Fibroblast of skin of left biceps (primary cell): Measurements from ENCODE around the gene TMEM141.
"Not testable (repeated sequence)": the region's sequence is repeated elsewhere in the genome, so short reads cannot be mapped to it uniquely, and the experiment has no call there.

Source experiments
- DNase-seq, 2 experiments: peaks; one replicate each; pipeline ENCODE4 v3.0.0-alpha.2; 2013; ENCODE audit warnings: low read depth in 2 of 2

TMEM141 gene

DNA sequence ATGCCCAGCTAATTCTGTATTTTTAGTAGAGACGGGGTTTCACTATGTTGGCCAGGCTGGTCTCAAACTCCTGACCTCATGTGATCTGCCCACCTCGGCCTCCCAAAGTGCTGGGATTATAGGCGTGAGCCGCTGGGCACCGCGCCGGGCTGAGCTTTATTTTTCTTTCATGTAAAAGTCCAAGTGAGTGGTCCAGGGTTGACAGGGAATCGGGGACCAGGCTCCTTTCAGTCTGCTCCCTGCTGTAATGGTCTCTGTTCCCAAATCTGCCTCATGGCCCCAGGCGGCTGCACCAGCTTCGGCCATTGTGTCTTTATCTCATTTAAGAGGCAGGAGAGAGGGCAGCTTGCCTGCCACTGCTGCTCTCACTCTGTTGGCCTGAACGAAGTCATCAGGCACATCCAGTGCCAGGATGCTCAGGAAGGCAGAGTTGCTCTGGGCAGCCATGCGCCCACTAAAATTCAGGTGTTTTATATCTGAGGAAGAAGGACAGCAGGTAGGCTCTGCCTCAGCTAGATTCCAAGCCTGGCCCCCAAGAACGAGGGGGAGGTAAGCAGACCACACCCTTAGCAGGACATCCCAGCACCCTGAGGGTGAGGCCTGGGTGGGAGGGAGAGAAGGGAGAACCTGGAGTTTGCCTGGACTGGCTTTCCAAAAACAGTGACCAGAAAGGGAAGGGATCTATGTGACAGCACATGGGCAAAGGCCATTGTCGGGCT lies 3.3 kb downstream of the TMEM141 start:
- DNase-seq = no peak

DNA sequence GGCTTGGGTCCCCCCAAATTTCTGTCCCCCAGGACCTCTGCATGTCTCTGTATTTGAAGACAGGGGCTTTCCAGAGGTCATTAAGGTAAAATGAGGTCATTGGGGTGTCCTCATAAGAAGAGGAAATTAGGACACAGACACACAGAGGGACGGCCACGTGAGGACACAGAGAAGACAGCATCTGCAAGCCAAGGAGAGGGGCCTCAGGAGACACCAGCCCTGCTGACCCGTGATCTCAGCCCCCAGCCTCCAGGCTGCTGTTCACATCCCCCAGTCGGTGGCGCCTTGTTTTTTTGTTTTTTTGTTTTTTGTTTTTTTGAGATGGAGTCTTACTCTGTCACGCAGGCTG lies 3.8 kb downstream of the TMEM141 start:
- DNase-seq = no peak

DNA sequence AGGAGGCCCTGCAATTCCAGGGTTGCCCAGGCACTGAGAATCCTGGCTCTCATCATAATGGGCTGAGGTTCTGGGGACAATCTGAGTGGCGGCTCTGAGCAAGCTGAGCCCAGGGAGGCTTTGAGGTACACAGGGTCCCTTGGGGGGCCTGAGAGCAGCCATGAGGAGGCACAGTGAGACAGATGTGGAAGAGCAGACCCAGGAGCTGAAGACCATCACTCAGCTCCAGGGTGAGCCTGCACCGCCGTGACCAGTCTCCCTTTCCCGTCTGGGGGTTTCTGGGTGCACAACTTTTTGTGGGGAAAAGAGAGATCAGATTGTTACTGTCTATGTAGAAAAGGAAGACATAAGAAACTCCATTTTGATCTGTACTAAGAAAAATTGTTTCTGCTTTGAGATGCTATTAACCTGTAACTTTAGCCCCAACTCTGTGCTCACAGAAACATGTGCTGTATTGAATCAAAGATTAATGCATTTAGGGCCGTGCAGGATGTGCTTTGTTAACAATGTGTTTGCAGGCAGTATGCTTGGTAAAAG lies 5.2 kb downstream of the TMEM141 start, which contains the start of gene CCDC183:
Gene CCDC183 (plus strand): TSS at position 101 of the 537 bp plus-strand sequence. CDS start 60 bp downstream, at position 161.
- DNase-seq = no peak

DNA sequence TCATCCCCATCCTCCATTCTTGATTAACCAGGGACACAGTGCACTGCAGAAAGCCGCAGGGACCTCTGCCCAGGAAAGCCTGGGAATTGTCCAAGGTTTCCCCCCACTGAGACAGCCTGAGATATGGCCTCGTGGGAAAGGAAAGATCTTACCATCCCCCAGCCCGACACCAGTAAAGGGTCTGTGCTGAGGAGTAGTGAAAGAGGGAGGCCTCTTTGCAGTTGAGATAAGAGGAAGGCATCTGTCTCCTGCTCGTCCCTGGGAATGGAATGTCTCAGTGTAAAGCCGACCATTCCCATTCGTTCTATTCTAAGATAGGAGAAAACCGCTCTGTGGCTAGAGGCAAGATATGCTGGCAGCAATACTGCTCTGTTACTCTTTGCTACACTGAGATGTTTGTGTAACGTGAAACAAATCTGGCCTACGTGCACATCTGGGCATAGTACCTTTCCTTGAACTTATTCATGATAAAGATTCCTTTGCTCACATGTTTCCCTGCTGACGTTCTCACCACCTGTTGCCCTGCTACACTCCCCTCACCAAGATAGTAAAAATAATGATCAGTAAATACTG lies 5.7 kb downstream of the TMEM141 start:
- DNase-seq = not testable (repeated sequence)

DNA sequence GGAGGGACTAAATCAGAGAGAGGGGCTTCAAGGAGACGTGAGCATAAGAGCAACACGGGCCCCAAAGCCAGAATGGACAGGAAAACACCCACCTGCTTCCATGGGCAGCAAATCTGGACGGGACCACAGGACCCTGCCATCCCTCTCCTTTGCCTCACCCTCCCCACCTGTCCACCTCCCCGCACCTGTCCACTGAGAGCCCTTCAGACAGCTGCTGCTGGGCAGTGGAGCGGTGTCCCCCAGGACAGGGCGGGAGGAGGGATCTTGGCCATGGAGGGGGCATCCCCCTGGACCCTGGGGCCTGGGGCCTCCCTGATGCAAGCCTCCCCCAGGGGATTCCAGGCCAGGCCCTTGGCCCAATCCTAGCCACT lies 7.5 kb downstream of the TMEM141 start:
- DNase-seq = no peak

DNA sequence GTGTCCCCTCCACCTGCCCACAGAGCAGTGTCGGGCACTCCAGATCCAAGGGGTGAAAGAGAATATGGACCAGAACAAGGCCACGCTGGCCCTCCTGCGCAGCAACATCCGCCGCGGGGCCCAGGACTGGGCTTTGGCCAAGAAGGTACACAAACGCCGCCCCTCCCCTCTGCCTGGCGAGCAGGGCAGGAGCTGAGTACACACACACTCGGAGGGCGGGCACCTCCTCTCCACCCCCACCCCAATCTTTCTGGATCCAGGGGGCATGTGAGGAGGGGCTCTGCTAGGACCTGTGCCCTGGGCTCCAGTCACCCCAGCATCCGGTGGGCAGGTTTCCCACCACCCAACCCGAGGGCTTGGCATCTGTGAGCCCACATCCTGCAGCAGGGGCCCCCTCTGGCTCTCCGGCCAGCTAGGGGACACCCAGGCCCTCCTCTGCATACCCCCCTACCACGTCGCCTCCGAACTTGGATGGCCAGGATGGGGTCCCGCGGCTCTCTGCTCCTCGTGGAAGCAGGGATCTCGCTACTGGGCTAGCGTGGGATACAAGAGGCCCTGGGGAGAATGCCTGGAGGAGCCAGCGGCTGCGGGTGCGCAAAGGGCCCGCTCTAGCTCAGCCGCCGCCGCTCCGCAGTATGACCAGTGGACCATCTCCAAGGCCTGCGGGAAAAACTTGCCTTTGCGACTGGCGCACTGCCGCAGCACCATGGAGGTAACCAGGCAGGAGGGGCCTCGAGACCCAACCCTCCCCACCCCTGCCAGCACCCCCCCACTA lies 8.1 kb downstream of the TMEM141 start:
- no peak for DNase-seq

DNA sequence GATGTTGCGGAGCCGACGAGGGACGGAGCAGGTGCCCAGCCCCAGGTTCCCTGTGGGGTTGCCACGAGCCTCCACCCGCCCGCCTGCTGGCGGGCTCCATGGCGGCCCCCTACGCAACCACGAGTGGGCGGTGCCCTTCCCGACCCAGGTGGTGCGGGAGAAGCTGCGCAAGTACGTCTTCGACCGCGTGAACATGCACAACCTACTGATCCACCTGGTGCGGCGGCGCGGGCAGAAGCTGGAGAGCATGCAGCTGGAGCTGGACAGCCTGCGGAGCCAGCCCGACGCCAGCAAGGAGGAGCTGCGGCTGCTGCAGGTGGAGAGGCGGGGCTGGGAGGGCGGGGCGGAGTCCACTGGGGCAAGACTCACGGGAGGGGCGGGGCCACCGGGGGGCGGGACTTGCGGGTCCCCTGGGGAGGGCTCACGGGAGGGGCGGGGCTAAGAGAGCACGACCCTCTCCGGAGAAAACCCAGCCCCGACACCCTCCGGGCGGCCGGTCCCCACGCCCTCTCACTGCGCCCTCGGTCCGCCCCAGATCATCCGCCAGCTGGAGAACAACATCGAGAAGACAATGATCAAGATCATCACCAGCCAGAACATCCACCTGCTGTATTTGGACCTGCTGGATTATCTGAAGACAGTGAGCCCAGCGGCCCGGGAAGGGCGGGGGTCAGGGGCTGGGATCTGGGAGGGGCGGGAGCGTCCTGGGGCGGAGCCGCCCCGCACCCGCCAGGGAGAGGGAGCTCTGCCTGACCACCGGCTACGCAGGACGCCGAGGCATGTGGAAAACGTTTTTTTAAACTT lies 8.9 kb downstream of the TMEM141 start:
- DNase-seq = no peak

DNA sequence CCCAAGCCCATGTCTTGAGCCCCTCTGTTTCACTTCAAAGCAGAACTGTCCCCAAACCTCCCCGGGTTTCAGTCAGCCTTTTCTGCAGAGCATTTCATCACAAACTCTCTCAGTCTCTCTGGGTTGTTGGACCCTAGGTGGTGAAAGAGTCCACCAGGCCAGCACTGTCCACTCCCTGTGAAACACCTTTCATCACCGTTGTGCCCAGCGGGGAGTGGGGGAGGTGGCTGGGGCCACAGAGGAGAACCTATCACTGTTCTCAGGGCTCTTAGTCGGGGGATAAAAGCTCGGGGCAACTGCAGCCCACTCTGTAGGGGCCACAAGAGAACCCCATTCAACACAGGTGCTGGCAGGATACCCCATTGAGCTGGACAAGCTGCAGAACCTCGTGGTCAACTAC lies 11.2 kb downstream of the TMEM141 start:
- no peak for DNase-seq

DNA sequence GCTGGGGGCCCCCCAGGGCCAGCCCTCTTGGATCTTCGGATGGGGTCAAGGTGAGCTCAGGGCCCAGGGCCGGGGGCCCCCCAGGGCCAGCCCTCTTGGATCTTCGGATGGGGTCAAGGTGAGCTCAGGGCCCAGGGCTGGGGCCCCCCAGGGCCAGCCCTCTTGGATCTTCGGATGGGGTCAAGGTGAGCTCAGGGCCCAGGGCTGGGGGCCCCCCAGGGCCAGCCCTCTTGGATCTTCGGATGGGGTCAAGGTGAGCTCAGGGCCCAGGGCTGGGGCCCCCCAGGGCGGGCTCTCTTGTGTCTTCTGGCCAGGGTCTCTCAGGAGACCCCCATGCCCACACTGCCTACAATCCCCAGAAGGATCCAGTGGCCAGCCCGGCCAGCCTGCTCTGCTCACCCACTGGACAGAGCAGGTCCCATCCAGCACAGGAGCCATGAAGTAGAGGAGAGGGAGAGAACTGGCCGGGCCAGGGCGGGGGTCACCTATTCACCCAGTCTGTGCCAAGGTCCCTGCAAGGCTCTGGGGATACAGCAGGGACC lies 11.9 kb downstream of the TMEM141 start:
- not testable (repeated sequence) for DNase-seq

DNA sequence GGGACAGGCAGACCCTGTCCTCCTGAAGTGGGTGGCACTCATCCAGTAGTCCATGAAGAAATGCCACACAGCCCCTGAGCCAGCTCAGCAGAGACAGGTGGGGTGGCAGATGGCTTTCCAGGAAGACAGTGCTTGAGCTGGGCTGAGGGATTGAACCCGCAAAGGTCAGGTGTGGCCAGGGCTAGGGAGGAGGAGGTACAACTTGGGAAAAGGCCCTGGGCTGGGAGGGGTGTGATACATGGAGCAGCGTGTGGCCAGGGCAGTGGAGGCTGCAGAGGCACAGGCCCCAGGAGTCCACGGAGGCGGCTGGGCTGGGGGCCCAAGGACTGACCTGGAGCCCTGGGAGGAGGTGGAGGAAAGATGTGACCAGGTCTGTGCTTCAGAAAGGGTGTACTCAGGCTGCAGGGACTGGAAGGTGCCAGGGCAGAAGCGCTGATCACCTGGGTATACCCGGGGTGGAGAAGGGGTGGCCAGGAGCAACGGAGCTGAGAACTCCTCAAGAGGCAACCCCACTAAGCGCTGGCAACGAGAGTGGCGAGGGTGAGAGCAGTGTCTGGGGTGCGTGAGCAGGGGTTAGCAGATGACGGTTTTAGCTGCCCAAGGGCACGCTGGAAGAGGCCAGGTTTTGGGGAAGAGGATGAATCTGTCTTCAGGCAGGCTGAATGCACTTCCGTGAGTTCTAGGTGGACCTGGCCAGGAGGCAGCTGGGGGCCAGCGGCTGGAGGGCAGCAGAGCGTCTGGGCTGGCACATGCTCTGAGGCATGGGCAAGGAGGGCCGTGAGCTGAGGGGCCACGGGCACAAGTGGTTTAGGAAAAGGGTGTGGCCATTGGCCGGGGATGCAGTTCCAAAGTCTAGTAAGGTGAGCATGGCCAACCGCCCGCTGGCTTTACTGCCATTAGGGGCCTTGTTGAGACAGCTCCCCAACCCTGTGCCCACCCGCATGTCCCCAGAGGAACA lies 12.7 kb downstream of the TMEM141 start:
- DNase-seq = no peak

DNA sequence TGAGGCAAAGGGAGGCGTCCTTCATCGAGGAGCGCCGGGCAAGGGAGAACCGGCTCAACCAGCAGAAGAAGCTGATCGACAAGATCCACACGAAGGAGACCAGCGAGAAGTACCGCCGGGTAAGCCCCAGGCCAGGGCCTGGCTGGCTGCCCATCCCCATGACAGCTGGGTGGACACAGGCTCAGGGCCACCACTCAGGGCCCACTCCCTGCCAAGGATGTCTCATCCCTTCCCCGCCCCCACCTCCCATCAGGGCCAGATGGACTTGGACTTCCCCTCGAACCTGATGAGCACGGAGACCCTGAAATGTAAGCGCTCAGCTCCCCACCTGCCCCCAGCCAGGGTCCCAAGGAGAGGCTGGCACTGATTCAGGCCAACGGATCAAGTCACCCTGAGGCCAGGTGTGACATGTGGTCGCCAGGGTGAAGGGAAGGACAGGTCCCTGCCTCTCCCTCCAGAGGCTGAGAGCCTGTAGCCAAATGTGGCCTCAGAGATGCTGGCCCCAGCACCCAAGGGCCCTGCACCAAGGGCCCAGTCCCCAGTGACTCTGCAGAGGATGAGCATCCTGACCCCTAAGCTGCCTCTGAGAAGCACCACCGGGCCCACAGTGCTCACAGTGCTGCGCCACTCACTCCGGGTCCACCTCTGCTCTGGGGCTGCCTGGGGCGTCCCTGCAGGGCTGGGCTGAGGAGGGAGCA lies 13.5 kb downstream of the TMEM141 start:
- no peak for DNase-seq

DNA sequence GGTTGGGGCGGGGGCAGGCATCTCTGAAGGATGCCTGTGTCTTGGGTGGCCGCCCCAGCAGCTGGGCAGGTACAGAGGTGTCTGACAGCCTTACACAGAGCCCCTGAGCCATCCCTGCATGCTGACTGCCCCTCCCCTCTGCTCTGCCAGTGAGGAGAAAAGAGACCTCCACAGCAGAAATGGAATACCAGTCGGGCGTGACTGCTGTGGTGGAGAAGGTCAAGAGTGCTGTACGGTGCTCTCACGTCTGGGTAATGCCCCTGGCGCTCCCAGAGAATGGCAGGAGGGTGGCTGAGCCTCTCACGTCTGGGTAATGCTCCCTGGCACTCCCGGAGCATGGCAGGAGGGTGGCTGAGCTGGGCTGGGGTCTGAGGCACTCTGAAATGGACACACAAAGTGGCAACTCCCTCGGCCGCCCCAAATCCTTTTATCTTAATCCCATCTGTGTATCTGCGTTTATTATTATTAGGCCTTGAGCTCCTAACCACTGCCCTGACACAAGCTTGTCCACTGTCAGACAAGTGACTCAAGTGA lies 14.1 kb downstream of the TMEM141 start:
- DNase-seq = no peak

DNA sequence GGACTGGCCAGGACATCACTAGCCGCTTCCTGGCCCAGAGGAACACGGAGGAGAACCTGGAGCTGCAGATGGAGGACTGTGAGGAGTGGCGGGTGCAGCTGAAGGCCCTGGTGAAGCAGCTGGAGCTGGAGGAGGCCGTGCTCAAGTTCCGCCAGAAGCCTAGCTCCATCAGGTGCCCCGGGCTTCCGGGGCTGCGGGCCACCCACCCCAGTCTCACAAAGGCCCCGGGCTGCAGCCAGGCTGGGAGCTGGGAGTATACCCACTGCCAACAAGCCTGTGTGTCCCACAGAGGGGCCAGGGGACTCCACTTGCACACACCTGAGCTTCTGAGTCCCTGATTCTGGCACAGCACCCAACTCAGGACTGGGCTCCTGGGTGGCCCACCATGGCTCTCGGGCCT lies 14.9 kb downstream of the TMEM141 start:
- no peak for DNase-seq

DNA sequence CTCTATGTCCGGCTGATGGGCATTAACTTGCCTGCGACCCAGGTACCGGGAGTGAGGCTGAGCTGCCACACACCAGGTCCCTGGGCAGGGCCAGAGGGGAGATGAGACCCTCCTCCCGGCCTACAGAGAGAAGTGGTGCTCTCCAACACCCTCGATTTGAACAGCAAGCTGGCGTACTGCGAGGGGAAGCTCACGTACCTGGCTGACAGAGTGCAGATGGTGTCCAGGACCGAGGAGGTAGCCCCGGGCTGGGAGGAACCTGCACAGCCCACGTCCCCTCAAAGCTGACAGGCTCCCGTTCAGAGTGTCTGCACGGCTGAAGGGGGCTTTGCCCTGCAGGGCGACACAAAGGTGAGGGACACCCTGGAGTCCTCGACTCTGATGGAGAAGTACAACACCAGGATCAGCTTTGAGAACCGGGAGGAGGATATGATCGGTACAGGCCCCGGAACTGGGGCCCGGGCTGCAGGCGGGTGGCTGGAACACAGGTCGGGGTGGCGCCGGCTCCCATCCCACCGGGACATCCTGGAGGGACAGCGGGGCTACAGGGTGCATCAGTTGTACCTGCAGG lies 15.6 kb downstream of the TMEM141 start:
- DNase-seq = no peak

DNA sequence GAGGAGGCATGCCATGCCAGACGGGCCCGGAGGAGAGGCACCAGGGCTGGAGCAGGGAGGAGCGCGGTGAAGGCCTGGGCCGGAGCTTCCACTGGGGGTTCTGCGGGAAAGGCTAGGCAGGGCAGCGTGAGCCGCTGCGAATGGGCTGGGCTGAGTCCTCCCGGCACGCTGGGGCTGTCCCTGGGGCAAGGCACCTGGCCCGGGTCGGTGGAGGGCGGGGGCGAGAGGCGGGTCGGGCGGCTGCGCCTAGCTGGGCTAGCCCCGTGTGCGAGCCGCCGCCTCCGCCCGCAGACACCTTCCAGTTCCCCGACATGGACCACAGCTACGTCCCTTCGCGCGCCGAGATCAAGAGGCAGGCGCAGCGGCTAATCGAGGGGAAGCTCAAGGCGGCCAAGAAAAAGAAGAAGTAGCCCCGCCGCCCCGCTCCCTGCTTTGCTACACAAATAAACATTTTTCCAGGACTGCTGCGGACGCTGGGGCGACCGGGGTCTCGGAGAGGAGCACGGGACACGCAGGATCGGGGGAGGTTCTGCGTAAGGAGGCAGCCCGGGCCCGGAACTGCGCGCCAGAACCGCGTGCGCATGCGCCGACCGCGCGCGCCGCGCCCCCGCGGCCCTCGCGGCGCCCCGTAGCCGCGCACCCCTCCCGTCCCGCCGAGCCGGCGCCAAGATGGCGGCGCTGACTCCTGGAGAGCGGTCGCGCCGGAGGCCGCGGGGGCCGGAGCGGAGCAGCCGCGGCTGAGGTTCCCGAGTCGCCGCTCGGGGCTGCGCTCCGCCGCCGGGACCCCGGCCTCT lies 16.3 kb downstream of the TMEM141 start, which contains the start of gene RABL6:
Gene RABL6 (plus strand): TSS at position 668 of the 794 bp plus-strand sequence. CDS start 249 bp downstream, outside the sequence.
- peak; percentile 17 to 23 for DNase-seq

DNA sequence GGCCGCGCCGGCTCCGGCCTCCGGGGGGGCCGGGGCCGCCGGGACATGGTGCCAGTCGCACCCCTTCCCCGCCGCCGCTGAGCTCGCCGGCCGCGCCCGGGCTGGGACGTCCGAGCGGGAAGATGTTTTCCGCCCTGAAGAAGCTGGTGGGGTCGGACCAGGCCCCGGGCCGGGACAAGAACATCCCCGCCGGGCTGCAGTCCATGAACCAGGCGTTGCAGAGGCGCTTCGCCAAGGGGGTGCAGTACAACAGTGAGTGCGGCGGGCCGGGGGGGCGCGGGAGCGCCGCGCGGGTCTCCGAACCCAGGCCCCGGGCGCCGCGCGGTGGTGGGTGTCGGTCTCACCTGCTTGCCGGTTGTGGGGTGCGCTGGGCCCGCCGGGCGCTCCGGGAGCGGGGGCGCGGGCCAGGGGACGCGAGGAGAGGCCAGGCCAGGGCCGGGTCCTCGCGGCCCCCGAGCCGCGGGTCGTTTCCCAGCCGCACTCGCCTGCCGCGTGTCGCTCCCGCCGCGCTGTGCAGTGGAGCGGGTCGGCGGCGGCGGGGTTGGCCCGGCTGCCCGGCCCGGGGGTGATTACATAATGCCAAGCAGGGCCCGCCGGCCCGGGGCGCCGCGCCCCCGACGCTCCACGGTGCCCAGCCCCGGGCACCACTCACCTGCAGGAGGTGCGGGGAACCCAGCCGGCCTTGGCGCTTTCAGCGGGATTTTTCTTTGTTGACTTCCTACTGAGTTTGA lies 17.1 kb downstream of the TMEM141 start:
- DNase-seq = no peak

DNA sequence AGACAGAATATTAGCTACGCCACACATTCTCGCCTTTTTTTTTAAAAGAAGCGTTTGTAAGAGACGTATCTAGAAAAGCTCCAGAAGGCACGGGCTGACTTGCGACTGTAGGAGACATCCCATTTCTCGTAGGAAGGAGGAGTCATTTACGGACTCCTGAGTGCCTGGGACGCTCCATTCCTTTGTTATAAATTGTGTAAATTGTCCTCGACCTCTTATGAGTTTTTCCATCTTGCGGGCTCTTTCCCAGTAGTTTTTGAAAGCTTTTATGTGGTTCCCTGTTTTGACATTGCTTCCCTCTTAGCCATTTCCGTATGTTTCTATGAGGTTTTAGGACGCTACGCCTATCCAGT lies 17.6 kb downstream of the TMEM141 start:
- DNase-seq = no peak
